ENCODE data around the gene FAM107B. TPM values are rescaled to one million over a fixed set of nuclear protein-coding genes. Genes with fewer than 3 reads are reported as not detected.
A peak's percentile ranks its signal among the peaks of the same experiment; 100 is the strongest.

FAM107B gene
- total and polyA plus RNA-seq, 10 of the 15 experiments (the other 5 are each of a cell fraction or from before 2014, with no cell fraction given), result 22.9 to 162 (median 86.6) TPM

GRCh38 chr10:14742815-14743214 is 31.9 kb downstream of the FAM107B start (continued):
- TF ChIP-seq TCF3 (IDR thresholded peaks at IDR 0.05; ENCODE audit: borderline replicate concordance, insufficient read depth, low read depth, low read length) (0 out of 2 replicates have a peak, but pooled peaks have one; percentile 31), RAD21 (IDR thresholded peaks at IDR 0.05; ENCODE audit: insufficient read depth, low read depth, low read length) (no peak), ZBTB40 (IDR thresholded peaks at IDR 0.05; ENCODE audit: borderline replicate concordance) (no peak), BMI1 (IDR thresholded peaks at IDR 0.05; ENCODE audit: borderline replicate concordance) (peak; percentile 91), EED (IDR thresholded peaks at IDR 0.05; ENCODE audit: low read depth) (peak; percentile 86), ZNF274 (IDR thresholded peaks at IDR 0.05; ENCODE audit: insufficient read depth, insufficient read length) (no peak), SREBF1 (IDR thresholded peaks at IDR 0.05; ENCODE audit: low read length) (no peak), CEBPB (IDR thresholded peaks at IDR 0.05; ENCODE audit: borderline replicate concordance in 1 of 2, low read depth in 2 of 2, low read length in 2 of 2) (peak in 1 of 2 experiments; percentile 76; a peak in 1 of 4 replicates), ZNF207 (IDR thresholded peaks at IDR 0.05; ENCODE audit: borderline replicate concordance) (no peak), ESRRA (IDR thresholded peaks at IDR 0.05; ENCODE audit: low read length) (no peak), CHD1 (IDR thresholded peaks at IDR 0.05; ENCODE audit: low read depth, low read length) (no peak), EGR1 (IDR thresholded peaks at IDR 0.05; ENCODE audit: borderline replicate concordance in 1 of 2, low read depth in 2 of 2, low read length in 2 of 2) (no peak), ELK1 (IDR thresholded peaks at IDR 0.05; ENCODE audit: low read depth, low read length) (no peak), ATF3 (IDR thresholded peaks at IDR 0.05; ENCODE audit: borderline replicate concordance, extremely low read depth, low read depth, low read length) (no peak), MEF2B (IDR thresholded peaks at IDR 0.05; ENCODE audit: partially characterized antibody, poor library complexity, severe bottlenecking) (peak; percentile 77), MYC (IDR thresholded peaks at IDR 0.05; ENCODE audit: insufficient read depth, insufficient read length, insufficient replicate concordance, low read length, severe bottlenecking) (no peak)
- TF ChIP-seq, protein P1, sequence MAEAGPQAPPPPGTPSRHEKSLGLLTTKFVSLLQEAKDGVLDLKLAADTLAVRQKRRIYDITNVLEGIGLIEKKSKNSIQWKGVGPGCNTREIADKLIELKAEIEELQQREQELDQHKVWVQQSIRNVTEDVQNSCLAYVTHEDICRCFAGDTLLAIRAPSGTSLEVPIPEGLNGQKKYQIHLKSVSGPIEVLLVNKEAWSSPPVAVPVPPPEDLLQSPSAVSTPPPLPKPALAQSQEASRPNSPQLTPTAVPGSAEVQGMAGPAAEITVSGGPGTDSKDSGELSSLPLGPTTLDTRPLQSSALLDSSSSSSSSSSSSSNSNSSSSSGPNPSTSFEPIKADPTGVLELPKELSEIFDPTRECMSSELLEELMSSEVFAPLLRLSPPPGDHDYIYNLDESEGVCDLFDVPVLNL (IDR thresholded peaks at IDR 0.05; ENCODE audit: low read depth, low read length), result no peak
- TF ChIP-seq, protein P2, sequence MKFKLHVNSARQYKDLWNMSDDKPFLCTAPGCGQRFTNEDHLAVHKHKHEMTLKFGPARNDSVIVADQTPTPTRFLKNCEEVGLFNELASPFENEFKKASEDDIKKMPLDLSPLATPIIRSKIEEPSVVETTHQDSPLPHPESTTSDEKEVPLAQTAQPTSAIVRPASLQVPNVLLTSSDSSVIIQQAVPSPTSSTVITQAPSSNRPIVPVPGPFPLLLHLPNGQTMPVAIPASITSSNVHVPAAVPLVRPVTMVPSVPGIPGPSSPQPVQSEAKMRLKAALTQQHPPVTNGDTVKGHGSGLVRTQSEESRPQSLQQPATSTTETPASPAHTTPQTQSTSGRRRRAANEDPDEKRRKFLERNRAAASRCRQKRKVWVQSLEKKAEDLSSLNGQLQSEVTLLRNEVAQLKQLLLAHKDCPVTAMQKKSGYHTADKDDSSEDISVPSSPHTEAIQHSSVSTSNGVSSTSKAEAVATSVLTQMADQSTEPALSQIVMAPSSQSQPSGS (IDR thresholded peaks at IDR 0.05; ENCODE audit: low read length), result peak; percentile 79

Data from GM12878 (cell line).